Measurements from ENCODE around the gene KLHL14. TPM values are rescaled to one million over a fixed set of nuclear protein-coding genes. Genes with fewer than 3 reads are reported as not detected.

KLHL14 gene
- total RNA-seq, 4 donors from 2014 or later: 0.27 to 1.2 (median 0.33) TPM

GRCh38 chr18:32637226-32637625, 135.6 kb downstream of the KLHL14 start:
- Histone ChIP-seq H3K27ac (no peak overlapping the region), H3K9me3 (no peaks in the 10 kb centered on the region), H3K27me3 (no peaks in the 10 kb centered on the region), H3K4me1 (no peaks in the 10 kb centered on the region), H3K36me3 (no peaks in the 10 kb centered on the region), H3K4me3 (no peak overlapping the region)
- 96 to 100% methylated on average over 1 to 2 of the region's 2 CpGs for WGBS, 2 donors (ENCODE audit: low coverage in 1 of 2)
- ATAC-seq: no peak
- no peak for TF ChIP-seq POLR2AphosphoS5 (IDR thresholded peaks at IDR 0.05)
- TF ChIP-seq CTCF (IDR thresholded peaks at IDR 0.05): no peak
- TF ChIP-seq EP300 (IDR thresholded peaks at IDR 0.05): no peak
- TF ChIP-seq POLR2A (IDR thresholded peaks at IDR 0.05): no peak

GRCh38 chr18:32634876-32635431, 137.9 kb downstream of the KLHL14 start:
- Histone ChIP-seq H3K4me3 (no peak overlapping the region), H3K4me1 (no peaks in the 10 kb centered on the region), H3K36me3 (no peaks in the 10 kb centered on the region), H3K9me3 (no peaks in the 10 kb centered on the region), H3K27me3 (no peaks in the 10 kb centered on the region), H3K27ac (no peak overlapping the region)
- 71 to 81% methylated on average over 5 of the region's 5 CpGs for WGBS, 2 donors (ENCODE audit: low coverage in 1 of 2)
- no peak for TF ChIP-seq CTCF (IDR thresholded peaks at IDR 0.05)
- TF ChIP-seq EP300 (IDR thresholded peaks at IDR 0.05): no peak
- TF ChIP-seq POLR2A (IDR thresholded peaks at IDR 0.05): no peak
- TF ChIP-seq POLR2AphosphoS5 (IDR thresholded peaks at IDR 0.05): no peak
- ATAC-seq: no peak

GRCh38 chr18:32629981-32630700, 142.7 kb downstream of the KLHL14 start:
- Histone ChIP-seq H3K9me3 (no peaks in the 10 kb centered on the region), H3K27ac (no peak overlapping the region), H3K27me3 (no peaks in the 10 kb centered on the region), H3K4me3 (no peak overlapping the region), H3K36me3 (no peaks in the 10 kb centered on the region), H3K4me1 (no peaks in the 10 kb centered on the region)
- ATAC-seq: no peak
- TF ChIP-seq POLR2AphosphoS5 (IDR thresholded peaks at IDR 0.05) (no peak), POLR2A (IDR thresholded peaks at IDR 0.05) (no peak), CTCF (IDR thresholded peaks at IDR 0.05) (no peak), EP300 (IDR thresholded peaks at IDR 0.05) (no peak)
- WGBS, 2 donors (ENCODE audit: low coverage in 1 of 2): 44 to 53% methylated on average over 9 to 12 of the region's 16 CpGs

DNA sequence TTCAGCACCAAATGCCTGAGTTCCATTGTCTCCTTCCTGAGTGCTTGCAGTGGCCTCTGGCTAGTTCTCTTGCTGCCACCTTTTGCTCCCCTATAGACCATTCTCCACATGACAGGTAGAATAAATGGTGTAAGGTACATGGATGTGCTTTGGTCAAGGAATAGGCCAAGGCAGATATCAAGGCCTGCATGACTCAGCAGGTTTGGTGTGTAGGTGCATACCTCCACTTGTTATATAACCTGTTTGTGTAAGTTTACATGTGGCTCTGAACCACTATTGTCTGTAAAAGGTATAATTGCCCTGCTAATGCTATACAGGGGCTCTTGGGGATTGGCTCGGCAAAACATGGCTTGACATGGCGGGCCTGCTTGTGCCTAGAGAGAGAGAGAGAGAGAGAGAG, 143.5 kb downstream of the KLHL14 start:
- Histone ChIP-seq H3K4me1 (no peaks in the 10 kb centered on the region), H3K36me3 (no peaks in the 10 kb centered on the region), H3K4me3 (no peak overlapping the region), H3K27me3 (no peaks in the 10 kb centered on the region), H3K27ac (no peak overlapping the region), H3K9me3 (no peaks in the 10 kb centered on the region)
- WGBS, 2 donors (ENCODE audit: low coverage in 1 of 2): no CpG with 5 or more reads among the region's 2 CpGs
- TF ChIP-seq POLR2AphosphoS5 (IDR thresholded peaks at IDR 0.05): no peak
- TF ChIP-seq POLR2A (IDR thresholded peaks at IDR 0.05): no peak
- no peak for TF ChIP-seq EP300 (IDR thresholded peaks at IDR 0.05)
- TF ChIP-seq CTCF (IDR thresholded peaks at IDR 0.05): no peak
- no peak for ATAC-seq

- no peak overlapping the region for H3K4me3 ChIP-seq
- no peak for TF ChIP-seq POLR2A (IDR thresholded peaks at IDR 0.05)
- TF ChIP-seq CTCF (IDR thresholded peaks at IDR 0.05): no peak
- no peak for TF ChIP-seq POLR2AphosphoS5 (IDR thresholded peaks at IDR 0.05)
- no peak for TF ChIP-seq EP300 (IDR thresholded peaks at IDR 0.05)
- no peak for ATAC-seq
Measured at GRCh38 chr18:32624182-32624723, 148.6 kb downstream of the KLHL14 start.

More at GRCh38 chr18:32624182-32624723, 148.6 kb downstream of the KLHL14 start:
- H3K4me1 ChIP-seq: no peaks in the 10 kb centered on the region
- 79 to 86% methylated on average over 3 of the region's 3 CpGs for WGBS, 2 donors (ENCODE audit: low coverage in 1 of 2)
- no peaks in the 10 kb centered on the region for H3K36me3 ChIP-seq
- H3K27me3 ChIP-seq: no peaks in the 10 kb centered on the region
- no peaks in the 10 kb centered on the region for H3K9me3 ChIP-seq
- H3K27ac ChIP-seq: no peak overlapping the region
